ENCODE results near the gene FBXO39.
"Not testable (repeated sequence)": the region's sequence is repeated elsewhere in the genome, so short reads cannot be mapped to it uniquely, and the experiment has no call there.

- TF ChIP-seq, protein P1, sequence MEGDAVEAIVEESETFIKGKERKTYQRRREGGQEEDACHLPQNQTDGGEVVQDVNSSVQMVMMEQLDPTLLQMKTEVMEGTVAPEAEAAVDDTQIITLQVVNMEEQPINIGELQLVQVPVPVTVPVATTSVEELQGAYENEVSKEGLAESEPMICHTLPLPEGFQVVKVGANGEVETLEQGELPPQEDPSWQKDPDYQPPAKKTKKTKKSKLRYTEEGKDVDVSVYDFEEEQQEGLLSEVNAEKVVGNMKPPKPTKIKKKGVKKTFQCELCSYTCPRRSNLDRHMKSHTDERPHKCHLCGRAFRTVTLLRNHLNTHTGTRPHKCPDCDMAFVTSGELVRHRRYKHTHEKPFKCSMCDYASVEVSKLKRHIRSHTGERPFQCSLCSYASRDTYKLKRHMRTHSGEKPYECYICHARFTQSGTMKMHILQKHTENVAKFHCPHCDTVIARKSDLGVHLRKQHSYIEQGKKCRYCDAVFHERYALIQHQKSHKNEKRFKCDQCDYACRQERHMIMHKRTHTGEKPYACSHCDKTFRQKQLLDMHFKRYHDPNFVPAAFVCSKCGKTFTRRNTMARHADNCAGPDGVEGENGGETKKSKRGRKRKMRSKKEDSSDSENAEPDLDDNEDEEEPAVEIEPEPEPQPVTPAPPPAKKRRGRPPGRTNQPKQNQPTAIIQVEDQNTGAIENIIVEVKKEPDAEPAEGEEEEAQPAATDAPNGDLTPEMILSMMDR (IDR thresholded peaks at IDR 0.05), result not testable (repeated sequence)
- not testable (repeated sequence) for TF ChIP-seq POLR2A (IDR thresholded peaks at IDR 0.05)
These were observed 1.1 kb upstream of the FBXO39 start for GRCh38 chr17:6774906-6775305.

Data from body of pancreas (tissue), 4 donors.